ENCODE measurements around the gene AQP12A. TPM values are rescaled to one million over a fixed set of nuclear protein-coding genes. Genes with fewer than 3 reads are reported as not detected.

AQP12A gene
- total RNA-seq, 4 donors from 2014 or later = not detected

GRCh38 chr2:240722376-240722775 lies 30.7 kb downstream of the AQP12A start:
- intact Hi-C loops (cut with DNase I) = no loop called here
- Histone ChIP-seq H3K27ac (replicated peaks in 1 of 4) (no peak overlapping the region), H3K9me3 (no peaks in the 10 kb centered on the region), H3K4me3 (no peak overlapping the region), H3K27me3 (peaks cover 0 to 13% (median 0%) of the 10 kb centered on the region in 4 donors), H3K36me3 (no peaks in the 10 kb centered on the region), H3K4me1 (no peaks in the 10 kb centered on the region)
- TF ChIP-seq EP300 (IDR thresholded peaks at IDR 0.05) (no peak), POLR2A (IDR thresholded peaks at IDR 0.05; ENCODE audit: low read depth) (no peak), CTCF (IDR thresholded peaks at IDR 0.05) (no peak), POLR2AphosphoS5 (IDR thresholded peaks at IDR 0.05) (no peak)
- no peak for DNase-seq (ENCODE audit: extremely low spot score)
- 80% methylated on average over 2 of the region's 16 CpGs for WGBS

GRCh38 chr2:240722796-240723735 lies 31.4 kb downstream of the AQP12A start:
- intact Hi-C loops (cut with DNase I) = no loop called here
- H3K4me1 ChIP-seq = no peaks in the 10 kb centered on the region
- H3K4me3 ChIP-seq = no peak overlapping the region
- 88% methylated on average over 21 of the region's 32 CpGs for WGBS
- H3K36me3 ChIP-seq = no peaks in the 10 kb centered on the region
- no peak overlapping the region for H3K27ac ChIP-seq (replicated peaks in 1 of 4)
- peaks cover 0 to 8% (median 0%) of the 10 kb centered on the region in 4 donors for H3K27me3 ChIP-seq
- TF ChIP-seq CTCF (IDR thresholded peaks at IDR 0.05) (no peak), POLR2A (IDR thresholded peaks at IDR 0.05; ENCODE audit: low read depth) (no peak), EP300 (IDR thresholded peaks at IDR 0.05) (no peak)
- H3K9me3 ChIP-seq = no peaks in the 10 kb centered on the region
- DNase-seq (ENCODE audit: extremely low spot score) = no peak

- Histone ChIP-seq H3K27ac (replicated peaks in 1 of 4) (no peak overlapping the region), H3K9me3 (no peaks in the 10 kb centered on the region), H3K4me1 (no peaks in the 10 kb centered on the region), H3K27me3 (peaks cover 0 to 4% (median 0%) of the 10 kb centered on the region in 4 donors), H3K4me3 (no peak overlapping the region), H3K36me3 (no peaks in the 10 kb centered on the region)
- WGBS = 90% methylated on average over 2 of the region's 9 CpGs
- intact Hi-C loops (cut with DNase I) = no loop called here
- no peak for DNase-seq (ENCODE audit: extremely low spot score)
- TF ChIP-seq CTCF (IDR thresholded peaks at IDR 0.05) (no peak), POLR2A (IDR thresholded peaks at IDR 0.05; ENCODE audit: low read depth) (no peak), EP300 (IDR thresholded peaks at IDR 0.05) (no peak), POLR2AphosphoS5 (IDR thresholded peaks at IDR 0.05) (no peak)
Observed at GRCh38 chr2:240723851-240724250, 32.2 kb downstream of the AQP12A start.

- WGBS = 94% methylated on average over 9 of the region's 10 CpGs
- Histone ChIP-seq H3K4me1 (no peaks in the 10 kb centered on the region), H3K27me3 (peaks cover 0 to 9% (median 0%) of the 10 kb centered on the region in 4 donors), H3K9me3 (no peaks in the 10 kb centered on the region), H3K36me3 (no peaks in the 10 kb centered on the region), H3K4me3 (no peak overlapping the region), H3K27ac (replicated peaks in 1 of 4) (no peak overlapping the region)
- intact Hi-C loops (cut with DNase I) = no loop called here
- TF ChIP-seq EP300 (IDR thresholded peaks at IDR 0.05) (no peak), POLR2A (IDR thresholded peaks at IDR 0.05; ENCODE audit: low read depth) (no peak)
- no peak for DNase-seq (ENCODE audit: extremely low spot score)
Observed at GRCh38 chr2:240724431-240724830, 32.8 kb downstream of the AQP12A start.

- H3K4me3 ChIP-seq = no peak overlapping the region
- TF ChIP-seq EP300 (IDR thresholded peaks at IDR 0.05) (no peak), POLR2AphosphoS5 (IDR thresholded peaks at IDR 0.05) (no peak), POLR2A (IDR thresholded peaks at IDR 0.05; ENCODE audit: low read depth) (no peak), CTCF (IDR thresholded peaks at IDR 0.05) (no peak)
- 78% methylated on average over 5 of the region's 12 CpGs for WGBS
- no peak for DNase-seq (ENCODE audit: extremely low spot score)
- no peaks in the 10 kb centered on the region for H3K4me1 ChIP-seq
- no peak overlapping the region for H3K27ac ChIP-seq (replicated peaks in 1 of 4)
- intact Hi-C loops (cut with DNase I) = no loop called here
- H3K27me3 ChIP-seq = peaks cover 0 to 18% (median 0%) of the 10 kb centered on the region in 4 donors
- no peaks in the 10 kb centered on the region for H3K36me3 ChIP-seq
- no peaks in the 10 kb centered on the region for H3K9me3 ChIP-seq
Observed at GRCh38 chr2:240725266-240725665, 33.6 kb downstream of the AQP12A start.

All from esophagus muscularis mucosa (tissue), 4 donors.